ENCODE data around the gene PATE3.

DNA sequence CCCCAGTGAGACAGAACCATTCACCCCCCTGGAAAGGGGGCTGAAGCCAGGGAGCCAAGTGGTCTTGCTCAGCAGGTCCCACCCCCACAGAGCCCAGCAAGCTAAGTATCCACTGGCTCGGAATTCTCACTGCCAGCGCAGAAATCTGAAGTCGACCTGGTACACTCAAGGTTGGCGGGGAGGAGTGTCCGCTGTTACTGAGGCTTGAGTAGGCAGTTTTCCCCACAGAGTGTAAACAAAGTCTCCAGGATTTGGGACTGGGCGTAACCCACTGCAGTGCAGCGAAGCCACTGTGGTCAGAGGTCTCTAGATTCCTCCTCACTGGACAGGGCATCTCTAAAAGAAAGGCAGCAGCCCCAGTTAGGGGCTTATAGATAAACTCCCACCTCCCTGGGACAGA lies 31.9 kb upstream of the PATE3 start:
- TF ChIP-seq ZNF274 (IDR thresholded peaks at IDR 0.05; ENCODE audit: low read depth, low read length) (no peak), SUZ12 (IDR thresholded peaks at IDR 0.05; ENCODE audit: extremely low read depth, insufficient read depth, insufficient read length) (no peak), YY1 (IDR thresholded peaks at IDR 0.05; ENCODE audit: insufficient read depth, insufficient read length) (no peak)
